PFSK-1 (cell line): ENCODE measurements around the gene RAB11B.

Experiments
- FOXP2 ChIP-seq: optimal IDR thresholded peaks from 2 replicates; pipeline ENCODE3; 2011; ENCODE audit warnings: borderline replicate concordance, control low read depth, inconsistent platforms; ENCODE audit not compliant: insufficient read depth; ENCODE audit errors: extremely low read length, extremely low read depth
- POLR2AphosphoS5 ChIP-seq: IDR thresholded peaks from 2 replicates; pipeline ENCODE4 v1.6.1; 2012; ENCODE audit warnings: low read depth, mild to moderate bottlenecking, control low read depth, low read length, moderate library complexity
- REST ChIP-seq, 2 experiments: IDR thresholded peaks; 2 replicates each; pipeline versions ENCODE4 v1.6.1 to v1.8.0; 2011 to 2012; ENCODE audit warnings: low read depth in 2 of 2, low read length in 2 of 2, control low read depth in 1 of 2, inconsistent platforms in 1 of 2, mild to moderate bottlenecking in 1 of 2, moderate library complexity in 1 of 2; ENCODE audit not compliant: insufficient read depth in 1 of 2
- SIN3A ChIP-seq: IDR thresholded peaks from 2 replicates; pipeline ENCODE4 v1.6.1; 2012; ENCODE audit warnings: mild to moderate bottlenecking, low read length, moderate library complexity, borderline replicate concordance; ENCODE audit not compliant: insufficient read depth
- TAF1 ChIP-seq: IDR thresholded peaks from 2 replicates; pipeline ENCODE4 v1.6.1; 2012; ENCODE audit warnings: low read length, control low read depth, borderline replicate concordance; ENCODE audit not compliant: insufficient read depth

DNA sequence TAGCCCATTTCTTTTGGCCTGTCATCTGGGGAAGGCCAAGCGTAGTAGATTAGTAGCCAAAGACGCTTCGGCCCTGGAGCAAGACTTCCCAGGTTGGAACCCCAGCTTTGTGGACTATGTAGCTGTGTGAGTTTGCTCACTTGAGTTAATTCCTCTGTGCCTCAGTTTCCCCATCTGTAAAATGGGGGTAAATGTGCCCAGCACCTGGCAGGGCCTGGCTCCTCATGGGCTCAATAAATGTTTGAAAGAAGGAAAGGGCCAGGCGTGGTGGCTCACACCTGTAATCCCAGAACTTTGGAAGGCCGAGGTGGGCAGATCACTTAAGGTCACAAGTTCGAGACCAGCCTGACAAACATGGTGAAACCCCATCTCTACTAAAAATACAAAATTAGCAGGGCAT, 39.7 kb downstream of the RAB11B start:
- TF ChIP-seq POLR2AphosphoS5, result no peak
- TF ChIP-seq TAF1, result no peak
- no peak for TF ChIP-seq REST (IDR thresholded peaks at IDR 0.05; ENCODE audit: insufficient read depth in 1 of 2, low read depth in 2 of 2, low read length in 2 of 2)
- TF ChIP-seq SIN3A, result no peak
- no peak for TF ChIP-seq FOXP2
